PC-3 (cell line): Measurements from ENCODE around the gene HLA-DQA2. TPM values are rescaled to one million over a fixed set of nuclear protein-coding genes. Genes with fewer than 3 reads are reported as not detected.
"Not testable (repeated sequence)": the region's sequence is repeated elsewhere in the genome, so short reads cannot be mapped to it uniquely, and the experiment has no call there.

Experiments
- ATAC-seq: fragments of 200-7000 bp; cut with Tn5 transposase; 2 replicates; pipeline ENCODE4 v1.9.1; 2020; ENCODE audit warnings: mild to moderate bottlenecking, moderate library complexity
- BruUV-seq: library from RNA; stranded (reverse); fragments of 400-500 nt; replicated peaks from 2 replicates; lab custom pipeline; 2021; lab: Mats Ljungman, UMichigan
- CTCF ChIA-PET: fragments of 300-600 bp; sonication (Branson Sonifier 250); formaldehyde crosslinking; loops from one replicate; lab custom pipeline; 2022; ENCODE audit warnings: antibody characterized with exemption; lab: Charles Lee
- POLR2A ChIA-PET: fragments of 300-600 bp; sonication (Branson Sonifier 250); formaldehyde crosslinking; loops from one replicate; lab custom pipeline; 2022; ENCODE audit warnings: antibody characterized with exemption; ENCODE audit not compliant: unreplicated experiment; lab: Charles Lee
- DNase-seq: peaks from one replicate; pipeline ENCODE4 v3.0.0-alpha.2; 2015
- H2AFZ ChIP-seq: fragments of 300-600 bp; sonication (generic); 2 replicates; pipeline ENCODE4 v1.6.0; 2016; ENCODE audit warnings: antibody characterized with exemption, low read length
- H3F3A ChIP-seq: fragments of 300-600 bp; sonication (generic); one replicate; pipeline ENCODE4 v1.6.0; 2017; ENCODE audit warnings: antibody characterized with exemption, low read length, control low read depth, mild to moderate bottlenecking; ENCODE audit not compliant: unreplicated experiment
- H3K27ac ChIP-seq: fragments of 300-600 bp; sonication (generic); 2 replicates; pipeline ENCODE4 v1.5.1; 2016; ENCODE audit warnings: mild to moderate bottlenecking, low read length
- H3K27me3 ChIP-seq: fragments of 300-600 bp; sonication (generic); 2 replicates; pipeline ENCODE4 v1.6.1; 2016; ENCODE audit warnings: low read length, mixed read lengths
- H3K36me3 ChIP-seq: fragments of 300-600 bp; sonication (generic); 2 replicates; pipeline ENCODE4 v1.6.1; 2016; ENCODE audit warnings: low read depth, mixed run types, low read length, mixed read lengths
- H3K4me1 ChIP-seq: fragments of 300-600 bp; sonication (generic); 2 replicates; pipeline ENCODE4 v1.5.1; 2016; ENCODE audit warnings: low read length; ENCODE audit not compliant: insufficient read depth
- H3K4me2 ChIP-seq: fragments of 300-600 bp; sonication (generic); 2 replicates; pipeline ENCODE4 v1.6.0; 2016; ENCODE audit warnings: low read length
- H3K4me3 ChIP-seq: fragments of 300-600 bp; sonication (generic); 2 replicates; pipeline ENCODE4 v1.5.1; 2016; ENCODE audit warnings: mild to moderate bottlenecking, low read length, mixed read lengths
- H3K79me2 ChIP-seq: fragments of 300-600 bp; sonication (generic); 2 replicates; pipeline ENCODE4 v1.6.1; 2017; ENCODE audit warnings: low read length, mixed read lengths
- H3K9ac ChIP-seq: fragments of 300-600 bp; sonication (generic); 2 replicates; pipeline ENCODE4 v1.6.0; 2016; ENCODE audit warnings: mild to moderate bottlenecking, low read length
- H3K9me2 ChIP-seq: fragments of 300-600 bp; sonication (generic); replicated peaks from 2 replicates; pipeline ENCODE4 v1.6.1; 2016; ENCODE audit warnings: mixed run types, low read length, mixed read lengths
- H3K9me3 ChIP-seq: fragments of 300-600 bp; sonication (generic); 2 replicates; pipeline ENCODE4 v1.6.1; 2016; ENCODE audit warnings: low read length, mixed read lengths
- H4K20me1 ChIP-seq: fragments of 300-600 bp; sonication (generic); 2 replicates; pipeline ENCODE4 v1.6.1; 2016; ENCODE audit warnings: low read length, mixed read lengths
- CTCF ChIP-seq: fragments of 300-600 bp; sonication (generic); conservative IDR thresholded peaks from 2 replicates; pipeline ENCODE4 v1.5.1; 2017; ENCODE audit warnings: antibody characterized with exemption, low read depth, mild to moderate bottlenecking, low read length
- EZH2 ChIP-seq: fragments of 300-600 bp; sonication (generic); IDR thresholded peaks from one replicate; pipeline ENCODE4 v1.6.1; 2017; ENCODE audit warnings: antibody characterized with exemption, mild to moderate bottlenecking, low read length; ENCODE audit not compliant: unreplicated experiment
- EZH2phosphoT487 ChIP-seq: fragments of 300-600 bp; sonication (generic); IDR thresholded peaks from 2 replicates; pipeline ENCODE4 v1.6.1; 2018; ENCODE audit warnings: mild to moderate bottlenecking, antibody characterized with exemption, low read length, borderline replicate concordance
- intact Hi-C: fragments of 100-400 bp; cut with micrococcal nuclease; formaldehyde crosslinking; loops from 2 replicates; pipeline ENCODE4 v1.9.0; 2023
- total RNA-seq: library from RNA; depleted of rRNA; stranded (reverse); fragments of >200 nt; gene quantifications from 2 replicates; pipeline ENCODE4 v1.2.3, GENCODE V29; 2014

HLA-DQA2 gene
- total RNA-seq, 1 experiment from 2014 or later, result not detected

GRCh38 chr6:32744776-32745175 lies 3.6 kb downstream of the HLA-DQA2 start:
- intact Hi-C loops, result no loop called here
- no peak overlapping the region for H3K4me2 ChIP-seq
- H3K9me3 ChIP-seq, result no peaks in the 10 kb centered on the region
- H3K9ac ChIP-seq, result no peak overlapping the region
- H3K4me1 ChIP-seq, result no peaks in the 10 kb centered on the region
- TF ChIP-seq EZH2phosphoT487 (no peak), EZH2 (no peak), CTCF (no peak)
- no peak for ATAC-seq
- DNase-seq, result no peak
- H3K27me3 ChIP-seq, result peaks cover 63% of the 10 kb centered on the region
- no TSS peak for BruUV-seq
- H2AFZ ChIP-seq, result no peak overlapping the region
- H3K27ac ChIP-seq, result no peak overlapping the region
- H3K79me2 ChIP-seq, result no peaks in the 10 kb centered on the region
- H3K36me3 ChIP-seq, result no peaks in the 10 kb centered on the region
- H3K9me2 ChIP-seq, result no peaks in the 10 kb centered on the region
- ChIA-PET POLR2A (no interaction called here), CTCF (no interaction called here)
- no peaks in the 10 kb centered on the region for H3F3A ChIP-seq
- no peaks in the 10 kb centered on the region for H4K20me1 ChIP-seq
- H3K4me3 ChIP-seq, result no peak overlapping the region

- peaks cover 60% of the 10 kb centered on the region for H3K27me3 ChIP-seq
- H3K79me2 ChIP-seq, H3K4me3 ChIP-seq, H3K9me3 ChIP-seq, H3K36me3 ChIP-seq, H4K20me1 ChIP-seq, DNase-seq, H3K9ac ChIP-seq, H3K4me1 ChIP-seq, H3K9me2 ChIP-seq, H2AFZ ChIP-seq, H3K27ac ChIP-seq, H3F3A ChIP-seq, POLR2A ChIA-PET, ATAC-seq, H3K4me2 ChIP-seq, intact Hi-C loops, BruUV-seq, CTCF ChIA-PET: not testable (repeated sequence)
These were observed 4.5 kb downstream of the HLA-DQA2 start for GRCh38 chr6:32745649-32746048.

- POLR2A ChIA-PET, result interaction anchor here (0.5 kb wide), 1 partner anchor 16 kb away, joined by 3 read pairs; no protein-coding TSS in a partner anchor
- ATAC-seq (peak; percentile 42), DNase-seq (peak; percentile 71)
- no TSS peak for BruUV-seq
- CTCF ChIA-PET, result no interaction called here
- Histone ChIP-seq H3K4me1 (no peaks in the 10 kb centered on the region), H3K27me3 (peaks cover 67% of the 10 kb centered on the region), H3K9me3 (no peaks in the 10 kb centered on the region), H3K79me2 (no peaks in the 10 kb centered on the region), H3K9ac (no peak overlapping the region), H3K36me3 (no peaks in the 10 kb centered on the region), H4K20me1 (no peaks in the 10 kb centered on the region), H3K9me2 (no peaks in the 10 kb centered on the region), H3K4me3 (no peak overlapping the region), H3F3A (no peaks in the 10 kb centered on the region), H2AFZ (no peak overlapping the region), H3K27ac (no peak overlapping the region), H3K4me2 (no peak overlapping the region)
- no peak for TF ChIP-seq EZH2
- no peak for TF ChIP-seq CTCF
- no peak for TF ChIP-seq EZH2phosphoT487
- intact Hi-C loops, result no loop called here
These were observed 11.4 kb downstream of the HLA-DQA2 start for GRCh38 chr6:32752580-32752979.
